ENCODE results near the gene B3GALT6.

B3GALT6 gene

DNA sequence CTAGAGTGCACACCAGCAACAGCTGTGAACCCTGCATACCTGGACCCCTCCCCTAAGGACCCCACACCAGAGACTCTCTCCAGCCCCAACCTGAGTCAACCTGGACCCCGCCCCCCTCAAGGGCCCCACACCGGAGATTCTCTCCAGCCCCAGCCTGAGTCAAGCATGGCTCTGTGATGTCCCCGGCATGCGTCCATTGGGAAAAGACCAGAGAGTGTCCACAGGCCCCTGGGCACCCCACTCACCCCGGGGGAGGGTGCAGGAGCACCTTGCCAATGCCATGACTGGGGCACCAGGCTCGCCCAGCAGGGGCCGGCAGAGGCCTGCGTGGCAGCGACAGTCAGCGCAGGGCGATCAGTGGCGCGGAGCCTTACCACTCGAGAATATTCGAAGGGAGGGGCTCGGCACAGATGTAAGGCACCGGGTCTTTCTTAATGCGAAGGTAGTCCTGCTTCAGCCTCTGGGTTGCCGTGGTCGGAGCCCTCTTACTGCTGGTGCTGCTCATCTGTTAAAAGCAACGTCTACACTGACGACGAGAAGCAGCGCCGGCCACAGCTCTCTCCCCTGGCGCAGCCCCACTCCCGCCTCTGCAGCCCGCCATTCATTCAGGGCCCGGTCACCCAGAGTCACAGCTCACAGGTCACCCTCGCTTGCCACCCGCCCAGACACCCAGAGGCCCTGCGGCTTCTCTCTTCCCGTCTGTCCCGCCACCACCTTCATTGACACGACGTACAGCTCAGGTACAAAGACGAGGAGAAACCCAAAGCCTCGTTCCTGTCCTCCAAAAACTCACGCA, 35.6 kb downstream of the B3GALT6 start:
- DNase-seq (ENCODE audit: extremely low read depth, low read depth), result no peak
- TF ChIP-seq, protein P1, sequence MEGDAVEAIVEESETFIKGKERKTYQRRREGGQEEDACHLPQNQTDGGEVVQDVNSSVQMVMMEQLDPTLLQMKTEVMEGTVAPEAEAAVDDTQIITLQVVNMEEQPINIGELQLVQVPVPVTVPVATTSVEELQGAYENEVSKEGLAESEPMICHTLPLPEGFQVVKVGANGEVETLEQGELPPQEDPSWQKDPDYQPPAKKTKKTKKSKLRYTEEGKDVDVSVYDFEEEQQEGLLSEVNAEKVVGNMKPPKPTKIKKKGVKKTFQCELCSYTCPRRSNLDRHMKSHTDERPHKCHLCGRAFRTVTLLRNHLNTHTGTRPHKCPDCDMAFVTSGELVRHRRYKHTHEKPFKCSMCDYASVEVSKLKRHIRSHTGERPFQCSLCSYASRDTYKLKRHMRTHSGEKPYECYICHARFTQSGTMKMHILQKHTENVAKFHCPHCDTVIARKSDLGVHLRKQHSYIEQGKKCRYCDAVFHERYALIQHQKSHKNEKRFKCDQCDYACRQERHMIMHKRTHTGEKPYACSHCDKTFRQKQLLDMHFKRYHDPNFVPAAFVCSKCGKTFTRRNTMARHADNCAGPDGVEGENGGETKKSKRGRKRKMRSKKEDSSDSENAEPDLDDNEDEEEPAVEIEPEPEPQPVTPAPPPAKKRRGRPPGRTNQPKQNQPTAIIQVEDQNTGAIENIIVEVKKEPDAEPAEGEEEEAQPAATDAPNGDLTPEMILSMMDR (IDR thresholded peaks at IDR 0.05; ENCODE audit: low read depth, low read length, missing control alignments), result no peak
- H3K4me3 ChIP-seq (replicated peaks; ENCODE audit: low read depth, low read length), result no peak overlapping the region

GRCh38 chr1:1268284-1268682, 36.2 kb downstream of the B3GALT6 start:
- DNase-seq (ENCODE audit: extremely low read depth, low read depth), result no peak
- no peak overlapping the region for H3K4me3 ChIP-seq (replicated peaks; ENCODE audit: low read depth, low read length)
- TF ChIP-seq, protein P1 (IDR thresholded peaks at IDR 0.05; ENCODE audit: low read depth, low read length, missing control alignments), result no peak

DNA sequence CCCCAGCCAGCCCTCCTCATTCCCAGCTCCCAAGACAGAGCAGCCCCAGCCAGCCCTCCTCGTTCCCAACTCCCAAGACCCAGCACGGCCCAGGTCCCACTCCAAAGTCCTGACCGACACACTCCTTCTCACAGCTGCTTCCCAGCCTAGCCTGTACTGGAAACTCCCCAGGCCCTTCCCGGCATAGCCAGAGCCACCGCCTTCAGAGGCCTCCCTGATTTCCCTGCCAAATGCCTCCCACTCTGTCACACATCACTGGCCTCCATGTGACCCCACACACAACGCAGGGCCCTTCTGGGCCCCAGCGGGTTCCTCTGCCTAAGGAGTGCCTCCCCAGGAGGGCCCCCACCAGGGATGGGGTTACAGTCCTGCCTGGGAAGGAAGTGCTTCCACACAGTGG, 38.8 kb downstream of the B3GALT6 start:
- peak overlapping the region; percentile 12 for H3K4me3 ChIP-seq (replicated peaks; ENCODE audit: low read depth, low read length)
- DNase-seq (ENCODE audit: extremely low read depth, low read depth), result no peak
- TF ChIP-seq, protein P1 (IDR thresholded peaks at IDR 0.05; ENCODE audit: low read depth, low read length, missing control alignments), result no peak

DNA sequence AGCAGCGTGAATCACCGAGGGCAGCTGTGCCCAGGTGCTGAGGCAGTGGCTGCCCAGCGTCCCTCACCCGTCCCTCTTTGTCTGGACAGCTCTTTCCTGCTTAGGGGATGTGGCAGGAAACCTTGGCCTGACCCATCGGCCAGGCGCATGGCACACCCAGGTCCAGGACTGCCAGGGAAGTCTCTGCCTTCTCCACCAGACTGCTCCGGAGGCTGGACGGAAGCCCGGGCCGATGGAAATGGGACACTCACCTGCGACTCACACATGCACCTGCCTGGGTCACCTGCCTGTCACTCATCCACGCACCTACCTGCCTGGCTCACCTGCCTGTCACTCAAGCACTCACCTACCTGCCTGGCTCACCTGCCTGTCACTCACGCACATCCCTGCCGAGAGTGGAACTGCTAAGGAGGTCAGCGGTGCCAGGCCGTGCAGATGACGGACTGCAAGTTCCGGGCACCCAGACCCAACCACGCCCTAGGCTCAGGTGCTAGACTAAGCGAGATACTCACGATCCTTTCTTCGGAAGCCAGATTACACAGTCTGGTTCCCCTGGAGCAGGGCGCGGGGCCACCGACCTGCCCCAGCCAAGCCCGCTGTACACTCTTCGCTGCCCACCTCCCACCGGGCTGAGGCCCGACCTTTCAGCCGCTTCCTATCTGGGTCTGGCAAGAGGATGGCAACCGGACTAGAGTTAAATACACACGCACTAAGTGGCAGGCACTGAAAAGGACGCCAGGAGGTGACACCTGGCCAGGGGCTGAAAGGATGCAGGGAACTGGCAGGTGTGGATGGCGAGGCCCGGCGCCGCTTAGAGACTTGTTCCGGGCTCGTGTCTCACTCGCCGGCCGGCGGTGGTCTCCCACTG, 40.5 kb downstream of the B3GALT6 start:
- TF ChIP-seq, protein P1 (IDR thresholded peaks at IDR 0.05; ENCODE audit: low read depth, low read length, missing control alignments), result no peak
- DNase-seq (ENCODE audit: extremely low read depth, low read depth), result no peak
- H3K4me3 ChIP-seq (replicated peaks; ENCODE audit: low read depth, low read length), result peak overlapping the region; percentile 92

GRCh38 chr1:1273209-1273511, 41.1 kb downstream of the B3GALT6 start:
- TF ChIP-seq, protein P1 (IDR thresholded peaks at IDR 0.05; ENCODE audit: low read depth, low read length, missing control alignments), result no peak
- DNase-seq (ENCODE audit: extremely low read depth, low read depth), result no peak
- peak overlapping the region; percentile 92 for H3K4me3 ChIP-seq (replicated peaks; ENCODE audit: low read depth, low read length)

- peak within 1 kb of the TSS; percentile 92 for H3K4me3 ChIP-seq (replicated peaks; ENCODE audit: low read depth, low read length)
- peak; percentile 51 for DNase-seq (ENCODE audit: extremely low read depth, low read depth)
- TF ChIP-seq, protein P1 (IDR thresholded peaks at IDR 0.05; ENCODE audit: low read depth, low read length, missing control alignments), result no peak
These were observed 41.7 kb downstream of the B3GALT6 start, which contains the start of gene UBE2J2 for GRCh38 chr1:1273512-1274298. Gene UBE2J2 (minus strand): TSS chr1:1273854. CDS start chr1:1267992, 5,862 bp downstream.

Measured in HFF-Myc (cell line).